Nephron (organoid): ENCODE measurements around the gene NECTIN4.

Experiments used
- H3K27ac Mint-ChIP-seq, 3 experiments: 2 replicates each; pipeline ENCODE4 v1.8.0; 2020; ENCODE audit warnings: mixed read lengths in 3 of 3, mild to moderate bottlenecking in 2 of 3, moderate library complexity in 1 of 3
- H3K27me3 Mint-ChIP-seq: 2 replicates; pipeline ENCODE4 v1.8.0; 2021; ENCODE audit warnings: low read depth, mild to moderate bottlenecking, moderate library complexity, mixed read lengths
- H3K36me3 Mint-ChIP-seq: 2 replicates; pipeline ENCODE4 v1.8.0; 2020; ENCODE audit warnings: low read depth, mixed read lengths
- H3K4me1 Mint-ChIP-seq: 2 replicates; pipeline ENCODE4 v1.8.0; 2020; ENCODE audit warnings: mixed read lengths
- H3K4me3 Mint-ChIP-seq, 3 experiments: 2 replicates each; pipeline ENCODE4 v1.8.0; 2020; ENCODE audit warnings: mild to moderate bottlenecking in 3 of 3, mixed read lengths in 3 of 3, moderate library complexity in 2 of 3
- H3K9me3 Mint-ChIP-seq: 2 replicates; pipeline ENCODE4 v1.8.0; 2020; ENCODE audit warnings: mixed read lengths
- TF ChIP-seq, protein P1 (sequence below), 3 experiments: fragments of 200-600 bp; sonication (generic); IDR thresholded peaks; one replicate each; pipeline ENCODE4 v1.5.0; 2021; ENCODE audit warnings: antibody characterized with exemption in 3 of 3; ENCODE audit not compliant: unreplicated experiment in 3 of 3

The NECTIN4 gene

DNA sequence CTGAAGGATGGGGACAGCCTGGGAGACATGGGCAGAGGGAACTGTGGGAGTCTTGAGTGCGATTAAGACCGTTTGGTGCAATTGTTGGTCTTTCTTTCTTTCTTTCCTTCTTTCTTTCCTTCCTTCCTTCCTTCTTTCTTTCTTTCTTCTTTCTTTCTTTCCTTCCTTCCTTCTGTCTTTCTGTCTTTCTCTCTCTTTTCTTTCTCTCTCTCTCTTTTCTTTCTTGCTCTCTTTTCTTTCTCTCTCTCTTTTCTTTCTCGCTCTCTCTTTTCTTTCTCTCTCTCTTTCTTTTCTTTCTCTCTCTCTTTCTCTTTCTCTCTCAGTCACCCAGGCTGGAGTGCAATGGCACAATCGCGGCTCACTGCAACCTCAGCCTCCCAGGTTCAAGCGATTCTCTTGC lies 5.9 kb upstream of the NECTIN4 start:
- Mint-ChIP-seq H3K27me3 (peaks cover 20% of the 10 kb centered on the region), H3K36me3 (peaks cover 8% of the 10 kb centered on the region), H3K9me3 (no peaks in the 10 kb centered on the region), H3K27ac (no peak overlapping the region), H3K4me1 (peaks cover 16% of the 10 kb centered on the region), H3K4me3 (peak overlapping the region in 1 of 3 experiments; percentile 40)
- TF ChIP-seq, protein P1, sequence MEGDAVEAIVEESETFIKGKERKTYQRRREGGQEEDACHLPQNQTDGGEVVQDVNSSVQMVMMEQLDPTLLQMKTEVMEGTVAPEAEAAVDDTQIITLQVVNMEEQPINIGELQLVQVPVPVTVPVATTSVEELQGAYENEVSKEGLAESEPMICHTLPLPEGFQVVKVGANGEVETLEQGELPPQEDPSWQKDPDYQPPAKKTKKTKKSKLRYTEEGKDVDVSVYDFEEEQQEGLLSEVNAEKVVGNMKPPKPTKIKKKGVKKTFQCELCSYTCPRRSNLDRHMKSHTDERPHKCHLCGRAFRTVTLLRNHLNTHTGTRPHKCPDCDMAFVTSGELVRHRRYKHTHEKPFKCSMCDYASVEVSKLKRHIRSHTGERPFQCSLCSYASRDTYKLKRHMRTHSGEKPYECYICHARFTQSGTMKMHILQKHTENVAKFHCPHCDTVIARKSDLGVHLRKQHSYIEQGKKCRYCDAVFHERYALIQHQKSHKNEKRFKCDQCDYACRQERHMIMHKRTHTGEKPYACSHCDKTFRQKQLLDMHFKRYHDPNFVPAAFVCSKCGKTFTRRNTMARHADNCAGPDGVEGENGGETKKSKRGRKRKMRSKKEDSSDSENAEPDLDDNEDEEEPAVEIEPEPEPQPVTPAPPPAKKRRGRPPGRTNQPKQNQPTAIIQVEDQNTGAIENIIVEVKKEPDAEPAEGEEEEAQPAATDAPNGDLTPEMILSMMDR (IDR thresholded peaks at IDR 0.05; ENCODE audit: unreplicated experiment in 3 of 3), result no peak

DNA sequence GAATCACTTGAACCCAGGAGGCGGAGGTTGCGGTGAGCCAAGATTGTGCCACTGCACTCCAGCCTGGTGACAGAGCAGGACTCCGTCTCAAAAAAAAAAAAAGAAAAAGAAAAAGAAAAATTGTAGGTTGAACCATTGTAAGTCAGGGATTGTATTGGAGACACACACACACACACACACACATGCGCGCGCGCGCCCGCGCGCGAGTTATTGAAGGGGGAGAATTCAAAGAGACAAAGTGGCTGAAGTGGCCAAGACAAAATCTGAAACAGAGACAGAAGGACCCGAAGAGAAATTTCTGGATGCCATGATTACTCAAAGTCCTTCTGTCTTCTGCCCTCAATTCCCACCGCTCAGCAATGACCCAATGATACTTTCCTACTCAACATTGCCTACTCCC lies 5.1 kb upstream of the NECTIN4 start:
- Mint-ChIP-seq H3K4me3 (no peak overlapping the region), H3K27ac (no peak overlapping the region), H3K27me3 (peaks cover 20% of the 10 kb centered on the region), H3K9me3 (no peaks in the 10 kb centered on the region), H3K36me3 (peaks cover under 1% of the 10 kb centered on the region), H3K4me1 (peaks cover 16% of the 10 kb centered on the region)
- TF ChIP-seq, protein P1 (IDR thresholded peaks at IDR 0.05; ENCODE audit: unreplicated experiment in 3 of 3), result no peak

DNA sequence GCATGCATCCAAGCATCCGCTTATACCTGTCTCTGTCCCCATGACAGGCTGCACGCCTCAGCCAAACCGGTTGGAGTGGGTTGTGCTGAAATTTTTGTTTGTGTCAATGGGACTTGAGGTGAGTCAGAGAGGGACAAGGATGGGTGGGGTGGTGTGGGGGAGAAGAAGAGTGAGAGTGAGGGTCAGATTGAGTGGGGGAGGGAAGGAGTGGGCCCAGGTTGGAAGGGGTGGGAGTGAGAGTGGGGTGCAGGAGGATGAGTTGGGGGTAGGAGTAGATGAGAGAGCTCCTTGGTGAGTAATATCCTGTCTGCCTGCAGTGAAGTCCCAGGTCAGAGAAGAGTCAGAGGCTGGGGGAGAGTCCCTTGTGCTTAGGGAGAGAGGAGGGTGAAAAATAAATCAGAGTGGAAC lies 3.3 kb upstream of the NECTIN4 start:
- H3K27me3 Mint-ChIP-seq, result peaks cover 18% of the 10 kb centered on the region
- no peaks in the 10 kb centered on the region for H3K36me3 Mint-ChIP-seq
- H3K9me3 Mint-ChIP-seq, result no peaks in the 10 kb centered on the region
- H3K4me3 Mint-ChIP-seq, result no peak overlapping the region
- H3K4me1 Mint-ChIP-seq, result peaks cover 6% of the 10 kb centered on the region
- TF ChIP-seq, protein P1 (IDR thresholded peaks at IDR 0.05; ENCODE audit: unreplicated experiment in 3 of 3), result no peak
- no peak overlapping the region for H3K27ac Mint-ChIP-seq

DNA sequence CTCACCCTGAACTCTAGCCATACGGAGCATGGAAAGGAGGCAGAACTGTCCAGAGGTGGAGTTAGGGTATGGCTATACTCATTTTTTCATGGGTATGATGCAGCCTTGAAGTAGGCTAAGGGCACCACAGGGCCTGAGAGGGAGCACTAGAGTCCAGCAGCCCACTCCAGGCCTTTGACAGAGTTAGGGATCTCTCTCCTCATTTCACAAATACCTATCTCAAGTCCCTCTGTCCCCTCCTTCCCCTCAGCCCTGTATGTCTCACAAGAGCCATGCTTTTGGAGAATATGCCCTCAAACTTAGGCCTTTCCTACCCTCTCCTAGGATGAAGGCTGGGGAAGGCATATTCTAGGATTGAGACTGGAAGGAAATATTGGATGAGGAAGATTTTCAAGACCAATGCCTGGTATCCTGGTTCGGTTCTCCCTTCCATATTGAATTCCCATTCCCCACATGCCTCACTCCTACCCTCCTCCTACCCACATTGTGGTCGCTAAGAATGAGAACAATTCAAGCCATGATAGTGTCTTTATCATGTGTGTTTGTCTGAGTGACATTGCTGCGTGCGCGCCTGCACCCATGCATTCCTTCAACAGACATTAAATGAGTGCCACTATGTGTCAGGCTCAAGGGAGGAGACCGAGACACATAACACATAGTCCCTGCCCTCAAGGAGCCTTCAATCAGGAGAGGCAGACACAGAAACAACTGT lies 2.6 kb upstream of the NECTIN4 start:
- Mint-ChIP-seq H3K27ac (no peak overlapping the region), H3K4me1 (no peaks in the 10 kb centered on the region), H3K36me3 (no peaks in the 10 kb centered on the region), H3K9me3 (no peaks in the 10 kb centered on the region), H3K4me3 (no peak overlapping the region), H3K27me3 (peaks cover 15% of the 10 kb centered on the region)
- TF ChIP-seq, protein P1 (IDR thresholded peaks at IDR 0.05; ENCODE audit: unreplicated experiment in 3 of 3), result no peak

DNA sequence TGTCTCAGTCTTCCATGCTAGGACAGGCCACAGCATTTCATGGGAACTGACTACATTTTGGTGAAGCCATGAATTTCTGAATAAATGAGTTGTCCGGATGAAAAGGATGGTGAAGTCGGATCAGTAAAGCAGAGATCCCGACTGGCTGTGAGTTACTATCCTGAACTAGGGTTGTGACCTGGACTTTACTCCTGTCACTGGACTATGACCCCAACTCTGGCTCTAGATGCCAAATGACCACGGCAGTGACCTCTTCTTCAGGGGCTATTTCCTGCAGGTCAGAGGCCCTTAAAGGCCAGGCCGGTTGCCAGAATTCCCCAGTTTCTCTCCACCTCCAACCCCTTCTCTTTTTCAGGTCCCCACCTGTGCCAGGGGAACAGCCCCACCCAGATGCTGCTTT lies 1.7 kb upstream of the NECTIN4 start:
- peaks cover 15% of the 10 kb centered on the region for H3K27me3 Mint-ChIP-seq
- H3K36me3 Mint-ChIP-seq, result no peaks in the 10 kb centered on the region
- H3K4me1 Mint-ChIP-seq, result no peaks in the 10 kb centered on the region
- no peaks in the 10 kb centered on the region for H3K9me3 Mint-ChIP-seq
- TF ChIP-seq, protein P1 (IDR thresholded peaks at IDR 0.05; ENCODE audit: unreplicated experiment in 3 of 3), result no peak
- no peak overlapping the region for H3K4me3 Mint-ChIP-seq
- H3K27ac Mint-ChIP-seq, result no peak overlapping the region

DNA sequence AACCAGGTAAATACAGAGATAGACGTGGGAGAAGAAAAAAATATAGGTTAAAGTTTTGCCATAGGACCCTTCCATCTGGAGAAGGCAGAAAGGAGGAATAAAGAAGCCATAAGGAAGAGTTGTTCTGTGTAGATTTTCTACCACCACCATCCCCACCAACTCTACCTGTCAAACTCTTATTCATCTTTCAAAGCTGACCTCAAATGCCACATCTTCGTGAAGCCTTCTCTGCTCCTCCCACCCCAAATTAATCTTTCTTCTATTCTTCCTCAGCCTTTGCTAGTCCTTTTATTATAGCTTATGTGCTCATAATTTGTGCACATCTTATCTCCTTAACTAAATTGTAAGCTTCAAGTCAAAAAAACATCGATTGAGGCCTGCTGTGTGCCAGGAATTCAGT lies 1.3 kb upstream of the NECTIN4 start:
- peaks cover 18% of the 10 kb centered on the region for H3K27me3 Mint-ChIP-seq
- no peak overlapping the region for H3K4me3 Mint-ChIP-seq
- H3K36me3 Mint-ChIP-seq, result no peaks in the 10 kb centered on the region
- no peaks in the 10 kb centered on the region for H3K9me3 Mint-ChIP-seq
- no peak overlapping the region for H3K27ac Mint-ChIP-seq
- no peaks in the 10 kb centered on the region for H3K4me1 Mint-ChIP-seq
- TF ChIP-seq, protein P1 (IDR thresholded peaks at IDR 0.05; ENCODE audit: unreplicated experiment in 3 of 3), result no peak
